ENCODE data around the gene ARHGEF39. TPM values are rescaled to one million over a fixed set of nuclear protein-coding genes. Genes with fewer than 3 reads are reported as not detected.

The ARHGEF39 gene
- total and polyA plus RNA-seq, 10 of the 15 experiments (the other 5 are each of a cell fraction or from before 2014, with no cell fraction given) = 2.0 to 28.9 (median 13.2) TPM

DNA sequence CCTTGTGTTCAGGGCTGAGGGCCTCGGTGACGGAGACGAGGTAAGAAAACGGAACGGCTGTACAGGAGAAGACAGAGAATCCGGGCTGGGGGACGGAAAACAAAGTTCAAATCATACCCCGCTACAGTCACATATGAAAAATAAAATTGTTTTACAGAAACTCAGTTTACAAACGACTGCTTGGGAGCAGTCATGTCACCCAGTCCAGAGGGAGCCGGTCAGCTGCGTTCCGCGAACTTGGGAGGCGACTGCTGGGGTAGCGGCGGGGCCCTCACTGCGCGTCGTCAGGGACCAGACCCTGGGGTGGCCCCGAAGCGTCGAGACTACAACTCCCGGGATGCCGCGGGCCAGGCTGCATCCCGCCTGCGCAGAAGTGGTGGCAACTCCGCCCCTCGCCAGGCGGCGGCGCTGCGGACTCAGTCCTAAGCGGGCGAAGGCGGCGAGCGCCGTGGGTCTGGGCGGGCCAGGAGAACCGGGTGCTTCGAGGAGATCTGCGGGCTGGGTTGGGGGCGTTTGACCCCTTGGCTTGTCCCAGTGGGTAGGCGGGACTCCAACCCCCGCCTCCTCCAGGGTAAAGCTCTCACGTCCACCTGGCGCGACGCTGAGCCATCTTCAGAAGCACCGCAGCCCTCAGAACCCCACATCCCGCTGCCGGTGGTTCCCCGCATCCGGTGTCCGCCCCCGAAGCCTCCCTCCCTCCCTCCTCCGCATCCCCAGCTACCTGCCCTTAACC, 18.3 kb downstream of the ARHGEF39 start (continued):
- TF ChIP-seq EGR1 (IDR thresholded peaks at IDR 0.05; ENCODE audit: borderline replicate concordance in 1 of 2, low read depth in 2 of 2, low read length in 2 of 2) (peak in 1 of 2 experiments; percentile 91; a peak in 2 of 3 replicates), TAF1 (IDR thresholded peaks at IDR 0.05; ENCODE audit: borderline replicate concordance, low read depth, low read length) (peak; percentile 39; the same call in 1 of the 2 replicates), MEF2B (IDR thresholded peaks at IDR 0.05; ENCODE audit: partially characterized antibody, poor library complexity, severe bottlenecking) (peak; percentile 29), IKZF2 (IDR thresholded peaks at IDR 0.05) (no peak), ELK1 (IDR thresholded peaks at IDR 0.05; ENCODE audit: low read depth, low read length) (no peak), POU2F2 (IDR thresholded peaks at IDR 0.05; ENCODE audit: borderline replicate concordance, low read depth, low read length) (peak; percentile 50; the same call in 1 of the 3 replicates), BHLHE40 (IDR thresholded peaks at IDR 0.05; ENCODE audit: borderline replicate concordance in 1 of 2, low read depth in 2 of 2, low read length in 1 of 2) (peak; percentile 29 to 64; a peak in 2 of 4 replicates), SMARCA5 (IDR thresholded peaks at IDR 0.05) (peak; percentile 63; the same call in 1 of the 2 replicates), MEF2A (IDR thresholded peaks at IDR 0.05; ENCODE audit: insufficient read depth, low read depth, low read length) (0 out of 2 replicates have a peak, but pooled peaks have one; percentile 39), SMC3 (IDR thresholded peaks at IDR 0.05; ENCODE audit: borderline replicate concordance, low read length) (peak; percentile 58), DPF2 (IDR thresholded peaks at IDR 0.05) (peak; percentile 79), SUZ12 (IDR thresholded peaks at IDR 0.05; ENCODE audit: unreplicated experiment) (no peak), NR2C1 (IDR thresholded peaks at IDR 0.05) (no peak), KLF5 (IDR thresholded peaks at IDR 0.05; ENCODE audit: partially characterized antibody) (no peak), USF2 (IDR thresholded peaks at IDR 0.05; ENCODE audit: borderline replicate concordance, low read depth, low read length) (no peak), TARDBP (IDR thresholded peaks at IDR 0.05; ENCODE audit: borderline replicate concordance) (peak; percentile 35; the same call in 1 of the 2 replicates), FOXK2 (IDR thresholded peaks at IDR 0.05) (no peak), ZNF384 (IDR thresholded peaks at IDR 0.05; ENCODE audit: borderline replicate concordance, low read depth, low read length) (no peak), CREM (IDR thresholded peaks at IDR 0.05; ENCODE audit: low read depth) (peak; percentile 64; the same call in 1 of the 2 replicates), LARP7 (IDR thresholded peaks at IDR 0.05) (peak; percentile 88), POLR2A (IDR thresholded peaks at IDR 0.05; ENCODE audit: low read depth, low read length) (peak; percentile 74)
- TF ChIP-seq, protein P1, sequence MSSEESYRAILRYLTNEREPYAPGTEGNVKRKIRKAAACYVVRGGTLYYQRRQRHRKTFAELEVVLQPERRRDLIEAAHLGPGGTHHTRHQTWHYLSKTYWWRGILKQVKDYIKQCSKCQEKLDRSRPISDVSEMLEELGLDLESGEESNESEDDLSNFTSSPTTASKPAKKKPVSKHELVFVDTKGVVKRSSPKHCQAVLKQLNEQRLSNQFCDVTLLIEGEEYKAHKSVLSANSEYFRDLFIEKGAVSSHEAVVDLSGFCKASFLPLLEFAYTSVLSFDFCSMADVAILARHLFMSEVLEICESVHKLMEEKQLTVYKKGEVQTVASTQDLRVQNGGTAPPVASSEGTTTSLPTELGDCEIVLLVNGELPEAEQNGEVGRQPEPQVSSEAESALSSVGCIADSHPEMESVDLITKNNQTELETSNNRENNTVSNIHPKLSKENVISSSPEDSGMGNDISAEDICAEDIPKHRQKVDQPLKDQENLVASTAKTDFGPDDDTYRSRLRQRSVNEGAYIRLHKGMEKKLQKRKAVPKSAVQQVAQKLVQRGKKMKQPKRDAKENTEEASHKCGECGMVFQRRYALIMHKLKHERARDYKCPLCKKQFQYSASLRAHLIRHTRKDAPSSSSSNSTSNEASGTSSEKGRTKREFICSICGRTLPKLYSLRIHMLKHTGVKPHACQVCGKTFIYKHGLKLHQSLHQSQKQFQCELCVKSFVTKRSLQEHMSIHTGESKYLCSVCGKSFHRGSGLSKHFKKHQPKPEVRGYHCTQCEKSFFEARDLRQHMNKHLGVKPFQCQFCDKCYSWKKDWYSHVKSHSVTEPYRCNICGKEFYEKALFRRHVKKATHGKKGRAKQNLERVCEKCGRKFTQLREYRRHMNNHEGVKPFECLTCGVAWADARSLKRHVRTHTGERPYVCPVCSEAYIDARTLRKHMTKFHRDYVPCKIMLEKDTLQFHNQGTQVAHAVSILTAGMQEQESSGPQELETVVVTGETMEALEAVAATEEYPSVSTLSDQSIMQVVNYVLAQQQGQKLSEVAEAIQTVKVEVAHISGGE (CRISPR knock-in tag; IDR thresholded peaks at IDR 0.05) = peak; percentile 72
- TF ChIP-seq, protein P2, sequence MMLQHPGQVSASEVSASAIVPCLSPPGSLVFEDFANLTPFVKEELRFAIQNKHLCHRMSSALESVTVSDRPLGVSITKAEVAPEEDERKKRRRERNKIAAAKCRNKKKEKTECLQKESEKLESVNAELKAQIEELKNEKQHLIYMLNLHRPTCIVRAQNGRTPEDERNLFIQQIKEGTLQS (IDR thresholded peaks at IDR 0.05; ENCODE audit: borderline replicate concordance, extremely low read depth, low read depth, low read length) = peak; percentile 22; the same call in 1 of the 2 replicates
